GM19468 (cell line): ENCODE data around the gene STOML3.
"Not testable (repeated sequence)": the region's sequence is repeated elsewhere in the genome, so short reads cannot be mapped to it uniquely, and the experiment has no call there.

Experiments
- ATAC-seq: cut with Tn5 transposase; IDR thresholded peaks from one replicate; pipeline ENCODE4 v1.9.1; 2021; ENCODE audit warnings: mild to moderate bottlenecking, moderate library complexity, moderate number of reproducible peaks; ENCODE audit not compliant: unreplicated experiment; ENCODE audit errors: extremely low read depth

STOML3 gene

GRCh38 chr13:38990693-38991092, at the start of gene STOML3:
TSS of gene STOML3 (minus strand) at chr13:38990831. CDS start at chr13:38990721, 110 bp downstream.
- ATAC-seq = no peak

- no peak for ATAC-seq
Observed at GRCh38 chr13:39040206-39040605, 49.6 kb upstream of the STOML3 start.

- no peak for ATAC-seq
Observed at GRCh38 chr13:39039041-39039440, 48.4 kb upstream of the STOML3 start.

GRCh38 chr13:39038569-39039030, 48.0 kb upstream of the STOML3 start:
- ATAC-seq = peak; percentile 6

- ATAC-seq = peak; percentile 49
Observed at GRCh38 chr13:39037880-39038568, 47.4 kb upstream of the STOML3 start, which contains the start of the genes NHLRC3 and PROSER1. TSS of gene NHLRC3 (plus strand) at chr13:39038456. CDS start at chr13:39038640, 184 bp downstream. TSS of gene PROSER1 (minus strand) at chr13:39038089. CDS start at chr13:39037242, 847 bp downstream.

GRCh38 chr13:39037410-39037879, 46.8 kb upstream of the STOML3 start:
- peak; percentile 6 for ATAC-seq

- ATAC-seq = no peak
Observed at GRCh38 chr13:39036212-39036611, 45.6 kb upstream of the STOML3 start.

- no peak for ATAC-seq
Observed at GRCh38 chr13:39035799-39036198, 45.2 kb upstream of the STOML3 start.

- no peak for ATAC-seq
Observed at GRCh38 chr13:39035204-39035603, 44.6 kb upstream of the STOML3 start.

- ATAC-seq = no peak
Observed at GRCh38 chr13:39034085-39034484, 43.5 kb upstream of the STOML3 start.

- no peak for ATAC-seq
Observed at GRCh38 chr13:39032150-39032549, 41.5 kb upstream of the STOML3 start.

GRCh38 chr13:39025433-39025839, 34.8 kb upstream of the STOML3 start:
- no peak for ATAC-seq

- no peak for ATAC-seq
Observed at GRCh38 chr13:39023761-39024160, 33.1 kb upstream of the STOML3 start.

- no peak for ATAC-seq
Observed at GRCh38 chr13:39023316-39023715, 32.7 kb upstream of the STOML3 start.

GRCh38 chr13:39020853-39021462, 30.3 kb upstream of the STOML3 start:
- no peak for ATAC-seq

GRCh38 chr13:39016787-39017186, 26.2 kb upstream of the STOML3 start:
- ATAC-seq = peak; percentile 66

GRCh38 chr13:39016087-39016486, 25.5 kb upstream of the STOML3 start:
- ATAC-seq = peak; percentile 50

- no peak for ATAC-seq
Observed at GRCh38 chr13:39013462-39013861, 22.8 kb upstream of the STOML3 start.

- ATAC-seq = no peak
Observed at GRCh38 chr13:39012608-39013007, 22.0 kb upstream of the STOML3 start.

- not testable (repeated sequence) for ATAC-seq
Observed at GRCh38 chr13:39006371-39007111, 15.9 kb upstream of the STOML3 start.

GRCh38 chr13:38998739-38999138, 8.1 kb upstream of the STOML3 start:
- ATAC-seq = no peak
